Muscle of leg (tissue), 11 donors: ENCODE results near the gene VMAC. TPM values are rescaled to one million over a fixed set of nuclear protein-coding genes. Genes with fewer than 3 reads are reported as not detected.

ENCODE experiments used
- DNase-seq: peaks from one replicate; pipeline ENCODE4 v3.0.0; 2013
- H3K27ac ChIP-seq: one replicate; pipeline ENCODE4 v1.5.1; 2013; ENCODE audit warnings: mild to moderate bottlenecking, low read length, control low read depth
- H3K27me3 ChIP-seq: one replicate; pipeline ENCODE4 v1.6.1; 2013; ENCODE audit warnings: low read length; ENCODE audit not compliant: control insufficient read depth, insufficient read depth
- H3K36me3 ChIP-seq: one replicate; pipeline ENCODE4 v1.6.1; 2013; ENCODE audit warnings: low read length; ENCODE audit not compliant: control insufficient read depth, insufficient read depth
- H3K4me1 ChIP-seq: one replicate; pipeline ENCODE4 v1.6.1; 2013; ENCODE audit warnings: low read length; ENCODE audit not compliant: control insufficient read depth, insufficient read depth
- H3K4me3 ChIP-seq: one replicate; pipeline ENCODE4 v1.5.1; 2013; ENCODE audit warnings: low read length, control low read depth
- H3K9me3 ChIP-seq: replicated peaks from 2 replicates; pipeline ENCODE4 v1.6.1; 2013; ENCODE audit warnings: low read depth, low read length; ENCODE audit not compliant: control insufficient read depth
- WGBS: methylation state at CpG from one replicate; pipeline ENCODE4 v1.1.5; 2013; ENCODE audit warnings: missing lambda C conversion rate; ENCODE audit not compliant: insufficient coverage; 5-methylcytosine and 5-hydroxymethylcytosine counted together
- polyA plus RNA-seq, 8 donors: library from polyadenylated mRNA; unstranded; fragments of 120-200 nt; gene quantifications; one replicate each; pipeline versions ENCODE4 v1.2.1 to v1.2.3, GENCODE V29; 2013; ENCODE audit warnings: inconsistent platforms in 1 of 8, low replicate concordance in 1 of 8; ENCODE audit not compliant: insufficient read length in 8 of 8, insufficient read depth in 1 of 8
- total RNA-seq: library from RNA; stranded (reverse); fragments of 120-200 nt; gene quantifications from one replicate; pipeline ENCODE4 v1.2.4, GENCODE V29; 2013

Gene VMAC
- total and polyA plus RNA-seq, 9 donors: 2.0 to 4.5 (median 3.6) TPM

GRCh38 chr19:5917431-5918107, 12.9 kb downstream of the VMAC start:
- Histone ChIP-seq H3K4me3 (no peak overlapping the region), H3K27ac (no peak overlapping the region), H3K9me3 (no peaks in the 10 kb centered on the region), H3K4me1 (peaks cover 18% of the 10 kb centered on the region), H3K27me3 (no peaks in the 10 kb centered on the region), H3K36me3 (peaks cover 73% of the 10 kb centered on the region)
- no peak for DNase-seq
- 92% methylated on average over 26 of the region's 36 CpGs for WGBS

GRCh38 chr19:5918463-5919079, 13.9 kb downstream of the VMAC start:
- WGBS: 91% methylated on average over 20 of the region's 20 CpGs
- H3K36me3 ChIP-seq: peaks cover 80% of the 10 kb centered on the region

GRCh38 chr19:5921516-5922160, 17.0 kb downstream of the VMAC start:
- H3K27ac ChIP-seq: no peak overlapping the region
- peaks cover 13% of the 10 kb centered on the region for H3K4me1 ChIP-seq
- H3K4me3 ChIP-seq: no peak overlapping the region
- H3K36me3 ChIP-seq: peaks cover 83% of the 10 kb centered on the region
- no peak for DNase-seq
- H3K9me3 ChIP-seq: no peaks in the 10 kb centered on the region
- H3K27me3 ChIP-seq: no peaks in the 10 kb centered on the region
- WGBS: 87% methylated on average over 20 of the region's 21 CpGs

More at GRCh38 chr19:5918463-5919079, 13.9 kb downstream of the VMAC start:
- H3K4me3 ChIP-seq: no peak overlapping the region
- H3K9me3 ChIP-seq: no peaks in the 10 kb centered on the region
- H3K27me3 ChIP-seq: no peaks in the 10 kb centered on the region
- H3K27ac ChIP-seq: no peak overlapping the region
- H3K4me1 ChIP-seq: peaks cover 18% of the 10 kb centered on the region
- no peak for DNase-seq

- no peak for DNase-seq
Measured at GRCh38 chr19:5922161-5922545, 17.5 kb downstream of the VMAC start.

GRCh38 chr19:5923356-5923755, 18.7 kb downstream of the VMAC start:
- H3K27ac ChIP-seq: no peak overlapping the region
- WGBS: 91% methylated on average over 10 of the region's 16 CpGs
- DNase-seq: no peak
- no peaks in the 10 kb centered on the region for H3K9me3 ChIP-seq
- no peak overlapping the region for H3K4me3 ChIP-seq
- peaks cover 27% of the 10 kb centered on the region for H3K4me1 ChIP-seq
- peaks cover 85% of the 10 kb centered on the region for H3K36me3 ChIP-seq
- no peaks in the 10 kb centered on the region for H3K27me3 ChIP-seq

More at GRCh38 chr19:5922161-5922545, 17.5 kb downstream of the VMAC start:
- Histone ChIP-seq H3K36me3 (peaks cover 83% of the 10 kb centered on the region), H3K4me3 (no peak overlapping the region), H3K4me1 (peaks cover 17% of the 10 kb centered on the region), H3K27me3 (no peaks in the 10 kb centered on the region), H3K9me3 (no peaks in the 10 kb centered on the region), H3K27ac (no peak overlapping the region)
- WGBS: 94% methylated on average over 6 of the region's 12 CpGs

- Histone ChIP-seq H3K27ac (peak overlapping the region; percentile 91), H3K4me1 (peaks cover 32% of the 10 kb centered on the region), H3K27me3 (no peaks in the 10 kb centered on the region), H3K4me3 (no peak overlapping the region), H3K36me3 (peaks cover 91% of the 10 kb centered on the region), H3K9me3 (no peaks in the 10 kb centered on the region)
- DNase-seq: no peak
- WGBS: 71% methylated on average over 9 of the region's 18 CpGs
Measured at GRCh38 chr19:5925830-5926427, 21.3 kb downstream of the VMAC start.

GRCh38 chr19:5926641-5927440, 22.2 kb downstream of the VMAC start:
- Histone ChIP-seq H3K9me3 (no peaks in the 10 kb centered on the region), H3K4me1 (peaks cover 32% of the 10 kb centered on the region), H3K27me3 (no peaks in the 10 kb centered on the region), H3K27ac (peak overlapping the region; percentile 91), H3K36me3 (peaks cover 91% of the 10 kb centered on the region), H3K4me3 (no peak overlapping the region)
- DNase-seq: peak; percentile 97
- 26% methylated on average over 7 of the region's 14 CpGs for WGBS

GRCh38 chr19:5927441-5927821, 22.8 kb downstream of the VMAC start:
- Histone ChIP-seq H3K9me3 (no peaks in the 10 kb centered on the region), H3K27me3 (no peaks in the 10 kb centered on the region), H3K36me3 (peaks cover 96% of the 10 kb centered on the region), H3K27ac (peak overlapping the region; percentile 91), H3K4me3 (no peak overlapping the region), H3K4me1 (peaks cover 33% of the 10 kb centered on the region)
- 59% methylated on average over 5 of the region's 8 CpGs for WGBS
- no peak for DNase-seq

- Histone ChIP-seq H3K36me3 (peaks cover 91% of the 10 kb centered on the region), H3K27me3 (no peaks in the 10 kb centered on the region), H3K4me1 (peaks cover 50% of the 10 kb centered on the region), H3K4me3 (no peak overlapping the region), H3K9me3 (no peaks in the 10 kb centered on the region), H3K27ac (no peak overlapping the region)
- WGBS: 69% methylated on average over 10 of the region's 13 CpGs
- no peak for DNase-seq
Measured at GRCh38 chr19:5929179-5929578, 24.5 kb downstream of the VMAC start.
